B cell (primary cell): Measurements from ENCODE around the gene DOC2B. TPM values are rescaled to one million over a fixed set of nuclear protein-coding genes. Genes with fewer than 3 reads are reported as not detected.

ENCODE experiments used
- ATAC-seq: fragments of 200-7000 bp; cut with Tn5 transposase; one replicate; pipeline ENCODE4 v1.10.0; 2021; ENCODE audit warnings: low read depth, mild to moderate bottlenecking, moderate number of reproducible peaks, moderate library complexity
- CTCF ChIA-PET: fragments of 350-600 bp; sonication (Branson Sonifier 250); formaldehyde crosslinking; loops from one replicate; lab custom pipeline; 2021; ENCODE audit warnings: antibody characterized with exemption, inconsistent platforms; lab: Charles Lee
- POLR2A ChIA-PET: fragments of 350-600 bp; sonication (Branson Sonifier 250); formaldehyde crosslinking; loops from one replicate; lab custom pipeline; 2021; ENCODE audit warnings: antibody characterized with exemption; lab: Charles Lee
- DNase-seq: peaks from one replicate; pipeline ENCODE4 v3.0.0; 2013
- H2AFZ ChIP-seq: 2 replicates; pipeline ENCODE4 v1.6.1; 2012; ENCODE audit warnings: mild to moderate bottlenecking, low read depth, low read length; ENCODE audit not compliant: insufficient read depth, poor library complexity, severe bottlenecking
- H3K27ac ChIP-seq, 2 donors: 1 replicate in 1 of 2; 2 replicates in 1 of 2; pipeline ENCODE4 v1.5.1; 2012 to 2013; ENCODE audit warnings: low read length in 2 of 2, mild to moderate bottlenecking in 2 of 2, moderate library complexity in 1 of 2
- H3K27me3 ChIP-seq, 4 experiments: fragments of 200-600 bp in 1 of 4; sonication (generic) in 1 of 4; replicated peaks in 1 of 4; 1 replicate in 2 of 4; 2 replicates in 2 of 4; pipeline versions ENCODE4 v1.6.1 to v1.7.0; 2013 to 2016; ENCODE audit warnings: low read length in 3 of 4, mild to moderate bottlenecking in 2 of 4, mixed read lengths in 1 of 4, moderate library complexity in 1 of 4; ENCODE audit not compliant: insufficient read depth in 4 of 4, control insufficient read depth in 3 of 4; ENCODE audit errors: control extremely low read depth in 1 of 4
- H3K36me3 ChIP-seq, 2 experiments: replicated peaks in 1 of 2; 1 replicate in 1 of 2; 2 replicates in 1 of 2; pipeline versions ENCODE4 v1.6.1 to v1.7.1; 2013; ENCODE audit warnings: low read length in 1 of 2; ENCODE audit not compliant: insufficient read depth in 2 of 2, control insufficient read depth in 1 of 2; ENCODE audit errors: control extremely low read depth in 1 of 2, extremely low read depth in 1 of 2
- H3K4me1 ChIP-seq, 2 donors: fragments of 200-600 bp in 1 of 2; sonication (generic) in 1 of 2; 1 replicate in 1 of 2; 2 replicates in 1 of 2; pipeline versions ENCODE4 v1.5.1 to v1.6.1; 2013 to 2017; ENCODE audit warnings: low read length in 2 of 2; ENCODE audit not compliant: control insufficient read depth in 2 of 2, insufficient read depth in 2 of 2
- H3K4me2 ChIP-seq: replicated peaks from 2 replicates; pipeline ENCODE3; 2012; ENCODE audit warnings: mild to moderate bottlenecking, low read depth, low read length; ENCODE audit not compliant: poor library complexity, severe bottlenecking
- H3K4me3 ChIP-seq, 5 experiments: fragments of 200-600 bp in 1 of 5; sonication (generic) in 1 of 5; 1 replicate in 3 of 5; 2 replicates in 2 of 5; pipeline versions ENCODE4 v1.5.1 to v1.7.0; 2011 to 2016; ENCODE audit warnings: low read length in 4 of 5, mild to moderate bottlenecking in 4 of 5, low read depth in 2 of 5, control low read depth in 1 of 5, moderate library complexity in 1 of 5; ENCODE audit not compliant: insufficient read depth in 1 of 5; ENCODE audit errors: control extremely low read depth in 1 of 5, extremely low read depth in 1 of 5
- H3K79me2 ChIP-seq: fragments of 200-600 bp; sonication (generic); one replicate; pipeline ENCODE4 v1.6.0; 2016; ENCODE audit warnings: low read length; ENCODE audit not compliant: control insufficient read depth, insufficient read depth
- H3K9ac ChIP-seq: fragments of 200-600 bp; sonication (generic); 2 replicates; pipeline ENCODE4 v1.6.1; 2017; ENCODE audit warnings: mild to moderate bottlenecking, low read length, moderate library complexity
- H3K9me3 ChIP-seq, 3 donors: one replicate each; pipeline versions ENCODE4 v1.6.1 to v1.7.1; 2013; ENCODE audit warnings: low read length in 2 of 3; ENCODE audit not compliant: control insufficient read depth in 2 of 3, insufficient read depth in 1 of 3; ENCODE audit errors: control extremely low read depth in 1 of 3
- H4K20me1 ChIP-seq: 2 replicates; pipeline ENCODE4 v1.6.0; 2012; ENCODE audit warnings: mild to moderate bottlenecking, low read length; ENCODE audit not compliant: insufficient read depth, control insufficient read depth, poor library complexity, severe bottlenecking
- H3K27ac Mint-ChIP-seq: one replicate; pipeline ENCODE4 v1.8.0; 2021; ENCODE audit warnings: mixed read lengths
- H3K27me3 Mint-ChIP-seq: one replicate; pipeline ENCODE4 v1.8.0; 2021; ENCODE audit warnings: mixed read lengths
- H3K4me1 Mint-ChIP-seq: one replicate; pipeline ENCODE4 v1.8.0; 2021; ENCODE audit warnings: mixed read lengths
- H3K4me3 Mint-ChIP-seq: one replicate; pipeline ENCODE4 v1.8.0; 2021; ENCODE audit warnings: mixed read lengths
- H3K9me3 Mint-ChIP-seq: one replicate; pipeline ENCODE4 v1.8.0; 2022; ENCODE audit warnings: mixed read lengths; ENCODE audit not compliant: insufficient read depth
- CTCF ChIP-seq: fragments of 200-600 bp; IDR thresholded peaks from one replicate; pipeline ENCODE4 v1.8.0; 2022; ENCODE audit warnings: antibody characterized with exemption, mild to moderate bottlenecking
- EZH2 ChIP-seq: IDR thresholded peaks from 2 replicates; pipeline ENCODE4 v1.6.1; 2012; ENCODE audit warnings: borderline replicate concordance, low read depth, mild to moderate bottlenecking, moderate library complexity, low read length; ENCODE audit not compliant: insufficient read depth, poor library complexity, severe bottlenecking
- WGBS: methylation state at CpG from one replicate; pipeline ENCODE4 v1.1.5; 2013; ENCODE audit warnings: missing lambda C conversion rate; ENCODE audit not compliant: insufficient coverage; 5-methylcytosine and 5-hydroxymethylcytosine counted together
- intact Hi-C: fragments of 100-400 bp; cut with micrococcal nuclease; formaldehyde crosslinking; loops from one replicate; pipeline ENCODE4 v1.10.0; 2022
- polyA plus RNA-seq: library from polyadenylated mRNA; depleted of rRNA; stranded (reverse); fragments of >200 nt; gene quantifications from 2 replicates; pipeline ENCODE4 v1.2.3, GENCODE V29; 2012
- total RNA-seq, 2 donors: library from RNA; stranded (reverse); fragments of 120-200 nt in 1 of 2; gene quantifications; 1 replicate in 1 of 2; 2 replicates in 1 of 2; pipeline versions ENCODE4 v1.2.3 to v1.2.4, GENCODE V29; 2013 to 2022

DOC2B gene
- total and polyA plus RNA-seq, 2 donors (not counting 1 experiment from before 2014, with no cell fraction given): not detected

GRCh38 chr17:210402-210801 lies 29.0 kb upstream of the DOC2B start:
- CTCF ChIA-PET: no interaction called here
- Mint-ChIP-seq H3K4me3 (no peak overlapping the region), H3K9me3 (peaks cover 7% of the 10 kb centered on the region), H3K27me3 (peaks cover 4% of the 10 kb centered on the region), H3K4me1 (peaks cover 4% of the 10 kb centered on the region), H3K27ac (no peak overlapping the region)
- Histone ChIP-seq H3K4me3 (no peak overlapping the region), H2AFZ (no peak overlapping the region), H3K9ac (no peak overlapping the region), H3K27me3 (peaks cover 0 to 4% (median 0%) of the 10 kb centered on the region in 4 experiments), H3K4me1 (peaks cover 4 to 7% of the 10 kb centered on the region in 2 donors), H3K36me3 (no peaks in the 10 kb centered on the region), H3K9me3 (peaks cover 0 to 23% (median 0%) of the 10 kb centered on the region in 3 donors), H3K27ac (no peak overlapping the region), H3K79me2 (no peaks in the 10 kb centered on the region), H3K4me2 (no peak overlapping the region), H4K20me1 (no peaks in the 10 kb centered on the region)
- DNase-seq (no peak), ATAC-seq (no peak)
- POLR2A ChIA-PET: no interaction called here
- WGBS: 100% methylated on average over 6 of the region's 8 CpGs
- TF ChIP-seq EZH2 (no peak), CTCF (no peak)
- intact Hi-C loops: no loop called here

GRCh38 chr17:208429-208828 lies 27.0 kb upstream of the DOC2B start:
- ATAC-seq: no peak
- Histone ChIP-seq H3K27ac (no peak overlapping the region), H2AFZ (no peak overlapping the region), H3K4me3 (no peak overlapping the region), H3K9me3 (peaks cover 0 to 26% (median 0%) of the 10 kb centered on the region in 3 donors), H4K20me1 (no peaks in the 10 kb centered on the region), H3K27me3 (peaks cover 0 to 4% (median 0%) of the 10 kb centered on the region in 4 experiments), H3K4me2 (no peak overlapping the region), H3K4me1 (no peaks in the 10 kb centered on the region), H3K79me2 (no peaks in the 10 kb centered on the region), H3K36me3 (no peaks in the 10 kb centered on the region), H3K9ac (no peak overlapping the region)
- intact Hi-C loops: no loop called here
- no peak overlapping the region for H3K4me3 Mint-ChIP-seq
- H3K27me3 Mint-ChIP-seq: peaks cover 4% of the 10 kb centered on the region
- POLR2A ChIA-PET: no interaction called here
- CTCF ChIA-PET: interaction anchor here (0.5 kb wide), 1 partner anchor 31 kb away, joined by 4 read pairs; no protein-coding TSS in a partner anchor
- H3K9me3 Mint-ChIP-seq: peaks cover 7% of the 10 kb centered on the region
- WGBS: 91% methylated on average over 5 of the region's 8 CpGs
- TF ChIP-seq CTCF: no peak
- TF ChIP-seq EZH2: no peak
- no peak for DNase-seq
- no peaks in the 10 kb centered on the region for H3K4me1 Mint-ChIP-seq
- no peak overlapping the region for H3K27ac Mint-ChIP-seq
